Gastrocnemius medialis (tissue), 4 donors: ENCODE results near the gene CHRNA9.

ENCODE experiments used
- POLR2A ChIP-seq, 2 donors: fragments of 450-650 bp; IDR thresholded peaks; one replicate each; pipeline ENCODE4 v1.6.1; 2017; ENCODE audit warnings: antibody characterized with exemption in 2 of 2, mild to moderate bottlenecking in 2 of 2, moderate library complexity in 2 of 2
- TF ChIP-seq, protein P1 (sequence below), 5 experiments: fragments of 450-650 bp in 3 of 5; fragments of 200-600 bp in 2 of 5; sonication (generic) in 2 of 5; IDR thresholded peaks in 4 of 5; conservative IDR thresholded peaks in 1 of 5; 1 replicate in 4 of 5; 2 replicates in 1 of 5; pipeline ENCODE4 v1.5.1; 2016 to 2019; ENCODE audit warnings: antibody characterized with exemption in 5 of 5, mild to moderate bottlenecking in 3 of 5, moderate library complexity in 3 of 5

DNA sequence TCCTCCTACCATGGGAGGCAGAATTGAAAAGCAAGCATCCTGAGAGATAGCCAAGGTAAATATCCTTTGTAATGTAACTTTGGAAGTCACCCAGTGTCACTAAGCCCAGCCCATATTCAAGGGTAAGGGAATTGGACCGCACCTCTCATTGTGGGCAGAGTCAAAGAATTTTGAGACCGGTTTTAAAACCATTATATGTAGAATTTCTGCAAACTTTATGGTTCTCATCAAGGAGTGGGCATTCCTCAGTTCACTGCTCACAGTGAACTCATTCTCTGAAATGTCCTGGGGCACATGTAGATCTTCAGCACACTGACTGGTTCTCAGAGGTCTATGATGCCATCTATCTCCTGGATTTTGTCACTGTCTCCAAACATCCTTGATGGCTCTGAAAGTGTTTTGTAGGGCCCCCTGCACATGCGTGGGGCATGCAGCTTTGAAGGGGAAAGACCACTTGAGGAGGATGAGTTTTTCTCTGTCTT lies 35.3 kb upstream of the CHRNA9 start:
- no peak for TF ChIP-seq POLR2A (IDR thresholded peaks at IDR 0.05)
- TF ChIP-seq, protein P1, sequence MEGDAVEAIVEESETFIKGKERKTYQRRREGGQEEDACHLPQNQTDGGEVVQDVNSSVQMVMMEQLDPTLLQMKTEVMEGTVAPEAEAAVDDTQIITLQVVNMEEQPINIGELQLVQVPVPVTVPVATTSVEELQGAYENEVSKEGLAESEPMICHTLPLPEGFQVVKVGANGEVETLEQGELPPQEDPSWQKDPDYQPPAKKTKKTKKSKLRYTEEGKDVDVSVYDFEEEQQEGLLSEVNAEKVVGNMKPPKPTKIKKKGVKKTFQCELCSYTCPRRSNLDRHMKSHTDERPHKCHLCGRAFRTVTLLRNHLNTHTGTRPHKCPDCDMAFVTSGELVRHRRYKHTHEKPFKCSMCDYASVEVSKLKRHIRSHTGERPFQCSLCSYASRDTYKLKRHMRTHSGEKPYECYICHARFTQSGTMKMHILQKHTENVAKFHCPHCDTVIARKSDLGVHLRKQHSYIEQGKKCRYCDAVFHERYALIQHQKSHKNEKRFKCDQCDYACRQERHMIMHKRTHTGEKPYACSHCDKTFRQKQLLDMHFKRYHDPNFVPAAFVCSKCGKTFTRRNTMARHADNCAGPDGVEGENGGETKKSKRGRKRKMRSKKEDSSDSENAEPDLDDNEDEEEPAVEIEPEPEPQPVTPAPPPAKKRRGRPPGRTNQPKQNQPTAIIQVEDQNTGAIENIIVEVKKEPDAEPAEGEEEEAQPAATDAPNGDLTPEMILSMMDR (IDR thresholded peaks at IDR 0.05 in 4 of 5, conservative IDR thresholded peaks at IDR 0.05 in 1 of 5): no peak
